GM18511 (cell line): ENCODE data around the gene CTIF.

Experiments used
- ATAC-seq: cut with Tn5 transposase; IDR thresholded peaks from one replicate; pipeline ENCODE4 v1.9.1; 2021; ENCODE audit warnings: mild to moderate bottlenecking, moderate library complexity; ENCODE audit not compliant: unreplicated experiment

CTIF gene

GRCh38 chr18:48550101-48550729, 11.4 kb downstream of the CTIF start:
- ATAC-seq: no peak

GRCh38 chr18:48551100-48551499, 12.3 kb downstream of the CTIF start:
- no peak for ATAC-seq

DNA sequence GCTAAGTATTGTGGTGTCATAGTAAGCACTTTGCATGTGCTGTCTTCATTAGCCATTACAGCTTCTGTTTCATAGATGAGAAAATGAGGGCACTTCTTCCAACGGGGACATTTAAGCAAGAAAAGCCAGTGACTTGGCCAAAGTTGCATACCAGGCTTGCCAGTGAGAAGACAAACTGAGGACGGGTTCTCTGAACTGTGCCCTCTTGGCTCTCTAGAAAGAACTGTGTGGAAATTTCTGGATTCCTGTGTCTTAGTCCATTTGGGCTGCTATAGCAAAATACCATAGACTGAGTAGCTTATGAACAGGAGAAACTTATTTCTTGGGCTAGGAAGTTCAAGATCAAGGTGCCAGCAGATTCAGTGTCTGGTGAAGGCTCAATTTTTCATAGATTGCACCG, 13.3 kb downstream of the CTIF start:
- no peak for ATAC-seq

- ATAC-seq: no peak
Measured at GRCh38 chr18:48553236-48553635, 14.4 kb downstream of the CTIF start.

DNA sequence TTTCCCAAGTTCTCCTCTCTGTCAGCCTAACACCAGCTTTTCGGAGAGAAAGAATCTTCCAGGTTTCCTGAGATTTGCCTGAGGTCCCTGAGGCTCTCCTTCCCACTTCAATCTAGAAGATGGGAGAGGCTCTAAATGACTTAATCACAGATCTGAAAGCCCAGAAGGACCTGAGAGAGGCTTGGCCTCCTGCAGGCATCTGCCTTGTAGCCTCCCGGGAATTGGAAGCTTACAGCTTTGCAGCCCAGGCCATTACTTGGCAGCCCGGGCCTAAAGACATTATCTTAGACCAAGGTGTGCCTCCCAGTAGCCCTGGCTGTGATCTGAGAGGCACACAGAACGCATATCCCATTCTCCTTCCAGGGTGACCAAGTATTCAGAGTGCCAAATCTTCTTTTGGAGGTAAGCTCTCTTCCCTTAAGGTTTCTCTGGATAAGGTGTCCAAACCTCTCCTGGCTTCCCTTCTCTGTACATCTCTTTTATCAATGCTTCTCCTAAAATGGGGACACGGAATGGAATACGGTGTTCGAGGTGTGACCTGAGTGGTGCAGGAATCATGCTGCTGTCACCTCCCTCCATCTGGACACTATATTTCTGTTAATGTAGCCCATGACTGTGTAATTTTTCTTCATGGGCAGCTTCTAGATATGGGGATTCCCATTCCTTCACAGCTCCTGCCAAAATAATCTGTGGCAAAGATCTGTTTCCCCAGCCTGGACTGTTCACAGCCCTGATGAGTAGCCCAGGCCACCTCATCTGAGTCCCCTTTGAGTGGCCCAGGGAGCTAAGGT, 16.0 kb downstream of the CTIF start:
- no peak for ATAC-seq

DNA sequence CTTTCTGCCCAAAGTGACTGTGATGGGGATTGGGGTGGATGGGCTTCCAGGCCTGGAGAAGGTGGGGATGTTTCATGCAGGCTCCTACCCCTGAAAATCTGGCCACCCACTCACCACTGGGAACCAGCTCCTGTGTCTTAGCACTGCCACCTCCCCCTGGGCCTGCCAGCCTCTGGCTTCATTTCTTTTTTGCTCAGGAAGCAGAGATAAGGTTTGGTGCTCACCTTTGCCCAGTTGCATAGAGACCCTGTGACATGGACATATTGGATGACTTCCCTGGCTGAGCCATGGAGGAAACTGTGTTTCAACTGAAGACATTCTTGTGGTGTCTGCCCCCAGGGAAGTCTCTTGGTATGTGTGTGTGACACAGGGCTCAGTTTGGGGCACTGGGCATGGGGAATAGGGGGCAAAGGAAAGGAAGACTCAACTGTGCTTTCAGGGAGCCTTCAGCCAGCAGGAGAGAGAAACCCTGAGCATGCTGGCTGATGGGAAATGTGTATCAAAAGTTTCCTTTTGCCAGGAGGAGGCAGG, 16.7 kb downstream of the CTIF start:
- no peak for ATAC-seq

- no peak for ATAC-seq
Measured at GRCh38 chr18:48557640-48558174, 18.9 kb downstream of the CTIF start.

GRCh38 chr18:48558248-48558647, 19.4 kb downstream of the CTIF start:
- ATAC-seq: no peak

DNA sequence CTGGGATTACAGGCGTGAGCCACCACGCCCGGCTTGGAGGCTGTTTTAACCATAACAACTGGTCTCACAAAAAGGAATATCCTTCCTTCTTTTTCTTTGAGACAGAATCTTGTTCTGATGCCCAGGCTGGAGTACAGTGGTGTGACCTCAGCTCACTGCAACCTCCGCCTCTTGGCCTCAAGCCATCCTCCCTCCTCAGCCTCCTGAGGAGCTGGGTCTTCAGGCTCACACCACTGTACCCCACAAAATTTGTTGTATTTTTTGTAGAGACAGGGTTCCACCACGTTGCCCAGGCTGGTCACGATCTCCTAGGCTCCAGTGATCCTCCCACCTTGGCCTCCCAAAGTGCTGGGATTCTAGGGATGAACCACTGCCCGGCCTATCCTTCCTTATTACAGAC, 21.7 kb downstream of the CTIF start:
- no peak for ATAC-seq

DNA sequence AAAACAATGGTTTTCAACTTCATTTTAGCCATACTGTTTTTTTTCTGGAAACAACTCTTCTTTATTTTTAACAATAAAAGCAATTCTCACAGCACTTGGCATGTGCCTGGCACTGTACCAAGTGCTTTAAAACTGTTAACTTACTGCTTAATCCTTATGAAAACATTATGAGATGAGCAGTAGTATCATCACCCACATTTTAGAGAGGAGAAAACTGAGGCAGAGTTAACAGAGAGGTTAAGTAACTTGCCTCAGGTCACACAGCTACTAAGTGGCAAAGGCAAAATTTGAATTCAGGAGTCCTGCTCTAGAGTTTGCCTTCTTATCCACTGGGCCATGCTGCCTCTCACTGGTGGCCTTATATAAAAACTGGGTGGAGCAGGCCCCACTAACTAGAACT, 23.2 kb downstream of the CTIF start:
- no peak for ATAC-seq

DNA sequence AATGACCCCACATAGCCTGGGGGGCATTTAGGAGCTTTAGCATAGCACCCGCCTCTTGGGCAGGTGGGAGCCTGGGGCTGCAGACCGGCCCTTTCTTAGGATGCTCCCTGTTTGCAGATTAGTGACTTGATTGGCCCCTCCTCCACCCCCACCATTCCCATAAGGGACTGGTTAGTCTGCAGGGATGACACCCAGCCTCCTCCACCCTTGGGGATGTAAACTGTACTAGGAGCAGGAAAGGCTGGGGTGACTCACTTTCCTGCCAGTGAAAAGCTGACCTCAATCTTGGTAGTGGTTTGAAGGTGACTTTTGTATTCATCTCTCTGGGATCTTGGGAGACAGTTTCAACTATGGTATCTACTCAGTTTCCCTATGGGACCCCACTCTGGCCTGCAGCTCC, 24.2 kb downstream of the CTIF start:
- ATAC-seq: no peak

GRCh38 chr18:48564139-48564538, 25.3 kb downstream of the CTIF start:
- no peak for ATAC-seq

DNA sequence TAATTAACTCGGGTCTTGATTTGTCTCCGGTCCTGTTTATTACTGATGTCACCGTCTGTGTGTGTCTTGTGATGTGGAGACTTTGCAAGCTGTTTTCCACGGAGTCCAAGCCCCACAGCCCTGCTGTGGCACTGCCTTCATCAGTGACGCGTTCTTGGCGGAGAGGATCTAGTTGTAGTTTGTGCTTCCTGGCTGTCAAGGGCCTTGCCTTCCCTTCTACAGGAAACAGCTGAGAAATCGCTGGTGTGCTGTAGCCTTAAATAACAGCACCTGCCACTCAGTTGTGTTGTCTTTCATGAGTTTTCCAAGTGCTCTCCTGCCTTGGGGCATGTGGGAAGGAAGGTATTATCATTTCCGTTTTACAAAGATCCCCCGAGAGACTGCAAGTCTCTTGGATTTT, 26.3 kb downstream of the CTIF start:
- ATAC-seq: no peak

DNA sequence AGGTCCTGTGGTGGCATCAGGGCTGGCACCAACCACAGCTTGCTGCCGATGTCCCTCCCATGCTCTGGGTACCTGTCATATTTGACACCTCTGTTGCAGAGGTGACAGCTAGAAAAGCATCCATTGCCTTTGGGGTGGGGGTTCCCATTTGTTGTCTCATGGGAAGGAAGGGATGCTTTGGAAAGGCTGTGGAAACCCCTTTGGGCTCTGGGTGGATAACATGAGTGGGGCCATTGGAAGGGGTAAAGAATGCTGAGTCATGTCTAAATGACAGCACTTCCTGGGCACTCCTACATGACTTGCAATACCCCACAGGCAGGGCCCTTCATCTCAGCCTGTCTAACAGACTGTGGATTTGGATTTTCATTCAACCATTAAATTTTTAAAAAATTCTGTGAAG, 27.8 kb downstream of the CTIF start:
- no peak for ATAC-seq

DNA sequence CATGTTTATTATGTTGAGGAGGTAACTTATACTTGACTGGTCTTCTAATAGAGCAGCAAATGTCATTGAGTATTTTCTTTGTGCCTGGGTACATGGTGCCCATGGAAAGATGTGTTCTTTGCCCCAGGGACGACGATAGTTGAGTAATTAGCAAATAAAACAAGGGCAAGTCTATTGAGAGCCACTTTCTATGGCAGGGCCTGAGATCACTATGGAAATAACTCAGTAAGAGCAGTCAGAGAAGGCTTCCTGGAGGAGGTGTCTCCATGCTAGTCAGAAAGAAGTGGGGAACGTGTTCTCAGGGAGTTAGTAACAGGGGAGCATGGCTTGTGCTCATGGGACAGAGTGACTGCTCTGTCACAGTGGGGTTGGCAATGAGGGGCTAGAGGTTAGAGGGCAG, 28.6 kb downstream of the CTIF start:
- no peak for ATAC-seq

GRCh38 chr18:48569139-48569914, 30.5 kb downstream of the CTIF start:
- no peak for ATAC-seq

DNA sequence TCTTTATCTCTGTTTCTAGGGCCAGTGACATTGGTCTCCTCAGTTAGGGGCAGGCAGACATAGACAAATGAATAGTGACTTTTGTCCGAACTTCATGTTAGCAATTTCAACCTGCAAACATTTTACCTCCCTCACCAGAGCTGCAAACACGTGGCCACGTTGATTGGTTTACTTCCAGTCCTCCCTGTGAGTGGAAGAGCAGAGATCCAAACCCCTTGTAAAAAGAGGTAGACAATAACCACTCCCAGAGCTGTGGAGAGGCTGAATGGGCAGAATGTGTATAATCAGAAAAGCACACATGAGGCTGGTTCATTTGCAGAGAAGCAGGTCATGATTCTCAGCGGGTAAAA, 31.1 kb downstream of the CTIF start:
- ATAC-seq: no peak

- no peak for ATAC-seq
Measured at GRCh38 chr18:48570313-48570712, 31.5 kb downstream of the CTIF start.

DNA sequence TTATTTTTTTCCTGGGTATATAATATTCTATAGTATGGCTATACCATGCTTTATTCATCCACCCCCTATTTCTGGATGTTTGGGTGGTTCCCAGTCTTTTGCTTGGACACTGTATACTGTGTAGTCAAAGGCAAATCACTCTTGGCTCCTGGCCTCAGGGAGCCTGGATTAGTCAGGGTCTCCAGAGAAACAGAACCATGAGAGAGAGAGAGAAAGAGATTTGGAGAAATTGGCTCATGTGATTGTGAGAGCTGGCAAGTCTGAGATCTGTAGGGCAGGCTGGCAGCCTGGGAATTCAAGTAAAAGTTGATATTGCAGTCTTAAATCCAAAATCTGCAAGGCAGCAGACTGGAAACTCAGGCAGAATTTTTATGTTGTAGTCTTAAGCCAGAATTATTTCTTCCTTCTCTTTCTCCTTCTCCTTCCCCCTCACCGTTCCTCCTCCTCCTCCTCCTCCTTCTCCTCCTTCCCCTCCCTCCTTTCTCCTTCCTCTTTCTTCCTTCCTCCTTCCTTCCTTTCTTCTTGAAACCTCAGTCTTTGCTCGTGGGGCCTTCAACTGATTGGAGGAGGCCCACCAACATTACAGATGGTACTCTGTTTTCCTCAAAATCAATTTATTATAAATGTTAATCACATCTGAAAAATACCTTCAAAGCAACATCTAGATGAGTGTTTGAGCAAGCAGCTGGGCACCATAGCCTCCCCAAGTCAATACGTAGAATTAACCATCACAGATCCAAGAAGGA, 33.0 kb downstream of the CTIF start:
- no peak for ATAC-seq

- no peak for ATAC-seq
Measured at GRCh38 chr18:48572402-48573126, 33.7 kb downstream of the CTIF start.
